Measurements from ENCODE around the gene CLEC2D.
"Not testable (repeated sequence)": the region's sequence is repeated elsewhere in the genome, so short reads cannot be mapped to it uniquely, and the experiment has no call there.

CLEC2D gene

GRCh38 chr12:9660046-9660445 lies 9.5 kb upstream of the CLEC2D start:
- DNase-seq (ENCODE audit: low spot score), result no peak

GRCh38 chr12:9661720-9662119 lies 7.8 kb upstream of the CLEC2D start:
- no peak for DNase-seq (ENCODE audit: low spot score)

GRCh38 chr12:9662488-9662887 lies 7.0 kb upstream of the CLEC2D start:
- no peak for DNase-seq (ENCODE audit: low spot score)

GRCh38 chr12:9667403-9668160 lies 1.9 kb upstream of the CLEC2D start:
- DNase-seq (ENCODE audit: low spot score), result no peak

GRCh38 chr12:9668161-9669018 lies 1.1 kb upstream of the CLEC2D start:
- DNase-seq (ENCODE audit: low spot score), result no peak

GRCh38 chr12:9669019-9669326 lies 540 bp upstream of the CLEC2D start:
- DNase-seq (ENCODE audit: low spot score), result no peak

- not testable (repeated sequence) for DNase-seq (ENCODE audit: low spot score)
These were observed 2.8 kb downstream of the CLEC2D start for GRCh38 chr12:9672340-9672739.

GRCh38 chr12:9673404-9674225 lies 4.1 kb downstream of the CLEC2D start:
- DNase-seq (ENCODE audit: low spot score), result no peak

- DNase-seq (ENCODE audit: low spot score), result no peak
These were observed 4.7 kb downstream of the CLEC2D start for GRCh38 chr12:9674226-9674590.

- DNase-seq (ENCODE audit: low spot score), result not testable (repeated sequence)
These were observed 13.0 kb downstream of the CLEC2D start for GRCh38 chr12:9682508-9682907.

GRCh38 chr12:9682949-9683348 lies 13.4 kb downstream of the CLEC2D start:
- DNase-seq (ENCODE audit: low spot score), result not testable (repeated sequence)

- not testable (repeated sequence) for DNase-seq (ENCODE audit: low spot score)
These were observed 15.9 kb downstream of the CLEC2D start for GRCh38 chr12:9685366-9685765.

- no peak for DNase-seq (ENCODE audit: low spot score)
These were observed 16.4 kb downstream of the CLEC2D start for GRCh38 chr12:9685915-9686314.

- DNase-seq (ENCODE audit: low spot score), result no peak
These were observed 17.7 kb downstream of the CLEC2D start for GRCh38 chr12:9687228-9687627.

- no peak for DNase-seq (ENCODE audit: low spot score)
These were observed 23.4 kb downstream of the CLEC2D start for GRCh38 chr12:9692909-9693308.

- DNase-seq (ENCODE audit: low spot score), result no peak
These were observed 24.7 kb downstream of the CLEC2D start for GRCh38 chr12:9694241-9694640.

GRCh38 chr12:9695150-9695549 lies 25.6 kb downstream of the CLEC2D start:
- DNase-seq (ENCODE audit: low spot score), result not testable (repeated sequence)

- DNase-seq (ENCODE audit: low spot score), result not testable (repeated sequence)
These were observed 26.1 kb downstream of the CLEC2D start for GRCh38 chr12:9695661-9696060.

GRCh38 chr12:9697619-9698018 lies 28.1 kb downstream of the CLEC2D start:
- DNase-seq (ENCODE audit: low spot score), result no peak

- no peak for DNase-seq (ENCODE audit: low spot score)
These were observed 29.2 kb downstream of the CLEC2D start for GRCh38 chr12:9698681-9699080.

GRCh38 chr12:9699269-9699897 lies 29.9 kb downstream of the CLEC2D start:
- no peak for DNase-seq (ENCODE audit: low spot score)
